CD4-positive, alpha-beta T cell treated with Interferon gamma for 1 hour (primary cell): ENCODE data around the gene DYNC1I1.

ENCODE experiments used
- DNase-seq: peaks from one replicate; pipeline ENCODE4 v3.0.0-alpha.2; 2020

Gene DYNC1I1

GRCh38 chr7:95772298-95772770 lies at the start of gene DYNC1I1:
Gene DYNC1I1, plus strand, starts transcription at chr7:95772554. Its CDS starts 32,176 bp downstream, at chr7:95804730.
- peak; percentile 7 for DNase-seq

- no peak for DNase-seq
Observed at GRCh38 chr7:95723583-95724180, 48.7 kb upstream of the DYNC1I1 start.

- DNase-seq = no peak
Observed at GRCh38 chr7:95725205-95725604, 47.1 kb upstream of the DYNC1I1 start.

GRCh38 chr7:95730493-95731280 lies 41.7 kb upstream of the DYNC1I1 start:
- no peak for DNase-seq

GRCh38 chr7:95736635-95737034 lies 35.7 kb upstream of the DYNC1I1 start:
- DNase-seq = no peak

- DNase-seq = no peak
Observed at GRCh38 chr7:95737828-95738505, 34.4 kb upstream of the DYNC1I1 start.

- no peak for DNase-seq
Observed at GRCh38 chr7:95749044-95749443, 23.3 kb upstream of the DYNC1I1 start.

- DNase-seq = no peak
Observed at GRCh38 chr7:95749515-95749914, 22.8 kb upstream of the DYNC1I1 start.

GRCh38 chr7:95753440-95753839 lies 18.9 kb upstream of the DYNC1I1 start:
- no peak for DNase-seq

- no peak for DNase-seq
Observed at GRCh38 chr7:95755277-95755934, 16.9 kb upstream of the DYNC1I1 start.

- DNase-seq = no peak
Observed at GRCh38 chr7:95758187-95758586, 14.2 kb upstream of the DYNC1I1 start.

GRCh38 chr7:95766086-95766485 lies 6.3 kb upstream of the DYNC1I1 start:
- no peak for DNase-seq

GRCh38 chr7:95766657-95767056 lies 5.7 kb upstream of the DYNC1I1 start:
- no peak for DNase-seq

GRCh38 chr7:95772771-95773581 lies 622 bp downstream of the DYNC1I1 start:
- DNase-seq = no peak

- no peak for DNase-seq
Observed at GRCh38 chr7:95776561-95777185, 4.3 kb downstream of the DYNC1I1 start.

GRCh38 chr7:95777269-95777668 lies 4.9 kb downstream of the DYNC1I1 start:
- DNase-seq = no peak

GRCh38 chr7:95780665-95781064 lies 8.3 kb downstream of the DYNC1I1 start:
- DNase-seq = no peak

- DNase-seq = no peak
Observed at GRCh38 chr7:95781961-95782586, 9.7 kb downstream of the DYNC1I1 start.

GRCh38 chr7:95784796-95785195 lies 12.4 kb downstream of the DYNC1I1 start:
- DNase-seq = no peak

- no peak for DNase-seq
Observed at GRCh38 chr7:95788258-95788657, 15.9 kb downstream of the DYNC1I1 start.

- no peak for DNase-seq
Observed at GRCh38 chr7:95788884-95789283, 16.5 kb downstream of the DYNC1I1 start.
